GM12878 (cell line): ENCODE measurements around the gene RHEBL1. TPM values are rescaled to one million over a fixed set of nuclear protein-coding genes. Genes with fewer than 3 reads are reported as not detected.
A peak's percentile ranks its signal among the peaks of the same experiment; 100 is the strongest.

ENCODE experiments used
- BHLHE40 ChIP-seq, 2 experiments: fragments of 450-650 bp in 1 of 2; IDR thresholded peaks; 2 replicates each; pipeline ENCODE4 v1.6.1; 2011 to 2017; ENCODE audit warnings: low read depth in 2 of 2, borderline replicate concordance in 1 of 2, improper control_type of control experiment in 1 of 2, low read length in 1 of 2, mild to moderate bottlenecking in 1 of 2
- CHD1 ChIP-seq: IDR thresholded peaks from 2 replicates; pipeline ENCODE4 v1.6.1; 2012; ENCODE audit warnings: low read depth, low read length, improper control_type of control experiment
- CHD2 ChIP-seq: IDR thresholded peaks from 2 replicates; pipeline ENCODE4 v1.6.1; 2011; ENCODE audit warnings: low read depth, low read length, improper control_type of control experiment, borderline replicate concordance
- CREM ChIP-seq: IDR thresholded peaks from 2 replicates; pipeline ENCODE4 v1.6.1; 2014; ENCODE audit warnings: antibody characterized with exemption, low read depth
- GABPA ChIP-seq: IDR thresholded peaks from 2 replicates; pipeline ENCODE4 v1.6.1; 2014; ENCODE audit warnings: antibody characterized with exemption, low read depth, mild to moderate bottlenecking, inconsistent platforms
- HCFC1 ChIP-seq: fragments of 150-350 bp; IDR thresholded peaks from 2 replicates; pipeline ENCODE4 v1.6.1; 2014; ENCODE audit warnings: low read length
- IKZF1 ChIP-seq: fragments of 450-650 bp; conservative IDR thresholded peaks from 2 replicates; pipeline ENCODE4 v1.6.1; 2017; ENCODE audit warnings: antibody characterized with exemption, mild to moderate bottlenecking
- LARP7 ChIP-seq: fragments of 450-650 bp; IDR thresholded peaks from 2 replicates; pipeline ENCODE4 v1.6.1; 2017; ENCODE audit warnings: mild to moderate bottlenecking
- MEF2A ChIP-seq: IDR thresholded peaks from 2 replicates; pipeline ENCODE4 v1.6.1; 2011; ENCODE audit warnings: low read depth, mild to moderate bottlenecking, low read length, moderate library complexity; ENCODE audit not compliant: insufficient read depth
- MTA2 ChIP-seq: fragments of 450-650 bp; IDR thresholded peaks from 2 replicates; pipeline ENCODE4 v1.6.1; 2016; ENCODE audit warnings: low read depth, mild to moderate bottlenecking, moderate library complexity
- MYB ChIP-seq: fragments of 150-350 bp; IDR thresholded peaks from 2 replicates; pipeline ENCODE4 v1.6.1; 2014; ENCODE audit warnings: mild to moderate bottlenecking, low read depth, low read length, borderline replicate concordance
- NFYB ChIP-seq: IDR thresholded peaks from 2 replicates; pipeline ENCODE4 v1.6.1; 2011; ENCODE audit warnings: low read depth, mild to moderate bottlenecking, low read length, improper control_type of control experiment, moderate library complexity; ENCODE audit not compliant: insufficient read depth
- NR2C1 ChIP-seq: fragments of 450-650 bp; IDR thresholded peaks from 2 replicates; pipeline ENCODE4 v1.6.1; 2017; ENCODE audit warnings: antibody characterized with exemption, mild to moderate bottlenecking, moderate library complexity
- PML ChIP-seq: IDR thresholded peaks from 2 replicates; pipeline ENCODE4 v1.6.1; 2012; ENCODE audit warnings: low read length, inconsistent platforms
- POLR2AphosphoS2 ChIP-seq: IDR thresholded peaks from 2 replicates; pipeline ENCODE4 v1.6.1; 2011; ENCODE audit warnings: low read depth, mild to moderate bottlenecking, low read length, improper control_type of control experiment, moderate library complexity
- RBBP5 ChIP-seq: fragments of 200-600 bp; sonication (generic); conservative IDR thresholded peaks from 2 replicates; pipeline ENCODE4 v1.6.1; 2016
- RELB ChIP-seq: fragments of 450-650 bp; IDR thresholded peaks from 2 replicates; pipeline ENCODE4 v1.6.1; 2017; ENCODE audit warnings: low read depth, mild to moderate bottlenecking, moderate library complexity
- SREBF2 ChIP-seq: IDR thresholded peaks from 2 replicates; pipeline ENCODE4 v1.6.1; 2012; ENCODE audit warnings: mild to moderate bottlenecking, low read length
- SRF ChIP-seq, 2 experiments: IDR thresholded peaks; 2 replicates each; pipeline ENCODE4 v1.6.1; 2011; ENCODE audit warnings: low read depth in 2 of 2, low read length in 2 of 2, mild to moderate bottlenecking in 1 of 2, moderate library complexity in 1 of 2
- TBL1XR1 ChIP-seq: IDR thresholded peaks from 2 replicates; pipeline ENCODE4 v1.6.1; 2012; ENCODE audit warnings: low read depth, low read length, improper control_type of control experiment
- TCF3 ChIP-seq: IDR thresholded peaks from 2 replicates; pipeline ENCODE4 v1.6.1; 2012; ENCODE audit warnings: low read depth, mild to moderate bottlenecking, low read length, borderline replicate concordance; ENCODE audit not compliant: insufficient read depth
- YY1 ChIP-seq: IDR thresholded peaks from 2 replicates; pipeline ENCODE4 v1.6.1; 2011; ENCODE audit warnings: low read depth, mild to moderate bottlenecking, low read length
- ZBTB11 ChIP-seq: fragments of 450-650 bp; formaldehyde crosslinking; IDR thresholded peaks from 2 replicates; pipeline ENCODE4 v1.5.0; 2022; ENCODE audit warnings: mild to moderate bottlenecking, missing genetic modification characterization
- ZBTB33 ChIP-seq: fragments of 450-650 bp; IDR thresholded peaks from 2 replicates; pipeline ENCODE4 v1.6.1; 2017; ENCODE audit warnings: mild to moderate bottlenecking
- ZNF207 ChIP-seq: fragments of 450-650 bp; IDR thresholded peaks from 2 replicates; pipeline ENCODE4 v1.6.1; 2014; ENCODE audit warnings: antibody characterized with exemption, mild to moderate bottlenecking, borderline replicate concordance
- polyA plus RNA-seq, 11 experiments: library from polyadenylated mRNA; depleted of rRNA in 4 of 11; unstranded in 6 of 11; stranded (reverse) in 5 of 11; fragments of >200 nt; fragmentation: Nextera tagmentation in 4 of 11; fragmentation: Illumina TruSeq in 1 of 11; extraction: Ambion mirVana in 4 of 11; extraction: Trizol in 1 of 11; gene quantifications; 1 replicate in 1 of 11; 2 replicates in 10 of 11; pipeline versions ENCODE4 v1.2.1 to v1.2.3, GENCODE V29; 2011 to 2016; ENCODE audit warnings: inconsistent platforms in 2 of 11, missing spikeins in 2 of 11, low read depth in 1 of 11
- total RNA-seq, 4 experiments: library from RNA; depleted of rRNA in 3 of 4; stranded (reverse); fragments of >200 nt in 3 of 4; fragmentation: Illumina TruSeq in 1 of 4; extraction: Trizol in 1 of 4; gene quantifications; 2 replicates each; pipeline versions ENCODE4 v1.2.1 to v1.2.3, GENCODE V29; 2013 to 2021

RHEBL1 gene
- total and polyA plus RNA-seq, 10 of the 15 experiments (the other 5 are each of a cell fraction or from before 2014, with no cell fraction given), result 5.9 to 18.7 (median 12.0) TPM

GRCh38 chr12:49110464-49111155 lies 40.8 kb upstream of the RHEBL1 start, which contains the start of gene LMBR1L (continued):
- TF ChIP-seq TBL1XR1 (no peak), ZBTB11 (CRISPR knock-in tag) (no peak), HCFC1 (no peak), CHD2 (peak; percentile 87; the same call in 1 of the 2 replicates), YY1 (peak; percentile 87), SRF (IDR thresholded peaks at IDR 0.05; ENCODE audit: low read depth in 2 of 2, low read length in 2 of 2) (peak; percentile 30 to 41; a peak in 1 of 4 replicates), SREBF2 (no peak), MEF2A (no peak), MYB (no peak), BHLHE40 (IDR thresholded peaks at IDR 0.05; ENCODE audit: borderline replicate concordance in 1 of 2, low read depth in 2 of 2, low read length in 1 of 2) (peak; percentile 96 to 97), RELB (no peak; the same call in none of the 2 replicates), PML (peak; percentile 59; the same call in 1 of the 2 replicates), IKZF1 (peak; percentile 29; the same call in 1 of the 2 replicates), CHD1 (no peak), ZBTB33 (no peak), RBBP5 (no peak), LARP7 (no peak; the same call in 1 of the 2 replicates), CREM (peak; percentile 83), GABPA (no peak), MTA2 (no peak), ZNF207 (no peak; the same call in 1 of the 2 replicates), TCF3 (no peak), NFYB (peak; percentile 95), NR2C1 (no peak), POLR2AphosphoS2 (0 out of 2 replicates have a peak, but pooled peaks have one; percentile 34)
